HCT116 (cell line): ENCODE data around the gene ATP8A2. TPM values are rescaled to one million over a fixed set of nuclear protein-coding genes. Genes with fewer than 3 reads are reported as not detected.

Source experiments
- ATAC-seq: fragments of 200-7000 bp; cut with Tn5 transposase; 2 replicates; pipeline ENCODE4 v1.9.1; 2020; ENCODE audit warnings: mild to moderate bottlenecking, moderate library complexity
- BruUV-seq: library from RNA; stranded (reverse); fragments of 400-500 nt; replicated peaks from 2 replicates; lab custom pipeline; 2021; lab: Mats Ljungman, UMichigan
- CTCF ChIA-PET: fragments of 300-600 bp; sonication (Branson Sonifier 250); formaldehyde crosslinking; loops from one replicate; lab custom pipeline; 2021; ENCODE audit warnings: antibody characterized with exemption; lab: Charles Lee
- POLR2A ChIA-PET: fragments of 300-600, 350-600 bp; sonication (Branson Sonifier 250); formaldehyde crosslinking; loops from one replicate; lab custom pipeline; 2021; ENCODE audit warnings: antibody characterized with exemption; lab: Charles Lee
- RAD21 ChIA-PET, 2 experiments: fragments of 300-600 bp; sonication (Branson Sonifier 250); formaldehyde crosslinking; loops; one replicate each; lab custom pipeline; 2023; ENCODE audit warnings: low total read pairs in 2 of 2; ENCODE audit not compliant: uncharacterized antibody in 2 of 2, unreplicated experiment in 2 of 2, low non-redundant PET in 1 of 2; lab: Charles Lee
- DNase-seq: peaks from one replicate; pipeline ENCODE4 v3.0.0-alpha.2; 2010; ENCODE audit warnings: low read depth, low spot score
- H2AFZ ChIP-seq: fragments of 200-600 bp; shearing (Covaris generic), sonication (generic); 2 replicates; pipeline ENCODE4 v1.6.1; 2017; ENCODE audit warnings: low read depth, mixed run types, mixed read lengths, antibody characterized with exemption, low read length; ENCODE audit not compliant: poor library complexity, severe bottlenecking
- H3K27ac ChIP-seq: 2 replicates; pipeline ENCODE4 v1.5.1; 2012; ENCODE audit warnings: low read depth, low read length
- H3K27me3 ChIP-seq: fragments of 200-600 bp; sonication (generic); 2 replicates; pipeline ENCODE4 v1.6.1; 2016; ENCODE audit warnings: mixed run types, low read length, mixed read lengths; ENCODE audit not compliant: insufficient read depth
- H3K36me3 ChIP-seq, 2 experiments: fragments of 200-500 bp in 1 of 2; fragments of 200-600 bp in 1 of 2; sonication (Bioruptor generic) in 1 of 2; sonication (generic) in 1 of 2; 2 replicates each; pipeline versions ENCODE4 v1.5.1 to v1.6.1; 2014 to 2016; ENCODE audit warnings: low read length in 2 of 2, inconsistent platforms in 1 of 2, mixed read lengths in 1 of 2, mixed run types in 1 of 2; ENCODE audit not compliant: insufficient read depth in 2 of 2, control insufficient read depth in 1 of 2
- H3K4me1 ChIP-seq, 2 experiments: fragments of 200-600 bp in 1 of 2; sonication (generic) in 1 of 2; 2 replicates each; pipeline versions ENCODE4 v1.5.1 to v1.6.1; 2012 to 2017; ENCODE audit warnings: low read length in 2 of 2, inconsistent platforms in 1 of 2, mild to moderate bottlenecking in 1 of 2, mixed read lengths in 1 of 2, mixed run types in 1 of 2, moderate library complexity in 1 of 2; ENCODE audit not compliant: insufficient read depth in 2 of 2, control insufficient read depth in 1 of 2
- H3K4me2 ChIP-seq: fragments of 200-600 bp; sonication (generic); 2 replicates; pipeline ENCODE4 v1.6.1; 2017; ENCODE audit warnings: mixed run types, low read length, mixed read lengths
- H3K4me3 ChIP-seq, 2 experiments: fragments of 200-600 bp in 1 of 2; sonication (generic) in 1 of 2; replicated peaks in 1 of 2; 2 replicates each; pipeline ENCODE4 v1.5.1; 2011 to 2016; ENCODE audit warnings: low read length in 2 of 2, control low read depth in 1 of 2, low read depth in 1 of 2, mild to moderate bottlenecking in 1 of 2, mixed read lengths in 1 of 2, mixed run types in 1 of 2
- H3K79me2 ChIP-seq: fragments of 200-600 bp; sonication (generic); 2 replicates; pipeline ENCODE4 v1.6.1; 2017; ENCODE audit warnings: mild to moderate bottlenecking, mixed run types, low read length, moderate library complexity, mixed read lengths; ENCODE audit not compliant: insufficient read depth
- H3K9ac ChIP-seq: fragments of 200-600 bp; sonication (generic); 2 replicates; pipeline ENCODE4 v1.6.1; 2016; ENCODE audit warnings: low read length, mixed read lengths
- H3K9me2 ChIP-seq: fragments of 200-600 bp; sonication (generic), shearing (Covaris generic); 2 replicates; pipeline ENCODE4 v1.6.1; 2017; ENCODE audit warnings: mixed run types, mild to moderate bottlenecking, moderate library complexity; ENCODE audit not compliant: insufficient read depth
- H3K9me3 ChIP-seq, 2 experiments: fragments of 200-500 bp in 1 of 2; fragments of 200-600 bp in 1 of 2; sonication (Bioruptor generic) in 1 of 2; sonication (generic) in 1 of 2; 2 replicates each; pipeline ENCODE4 v1.6.1; 2014 to 2017; ENCODE audit warnings: low read length in 2 of 2, mixed read lengths in 2 of 2, inconsistent platforms in 1 of 2, low read depth in 1 of 2, mild to moderate bottlenecking in 1 of 2, mixed run types in 1 of 2, moderate library complexity in 1 of 2; ENCODE audit not compliant: control insufficient read depth in 1 of 2, insufficient read depth in 1 of 2
- H4K20me1 ChIP-seq: fragments of 200-600 bp; sonication (generic), shearing (Covaris generic); 2 replicates; pipeline ENCODE4 v1.6.1; 2017; ENCODE audit warnings: mixed run types, mild to moderate bottlenecking, moderate library complexity; ENCODE audit not compliant: insufficient read depth
- ATF3 ChIP-seq: IDR thresholded peaks from 2 replicates; pipeline ENCODE4 v1.6.1; 2012
- CBX3 ChIP-seq: IDR thresholded peaks from 2 replicates; pipeline ENCODE4 v1.6.1; 2012; ENCODE audit warnings: low read depth
- CEBPB ChIP-seq: IDR thresholded peaks from 2 replicates; pipeline ENCODE4 v1.6.1; 2012; ENCODE audit warnings: low read depth
- EZH2 ChIP-seq: fragments of 200-600 bp; sonication (generic); IDR thresholded peaks from 2 replicates; pipeline ENCODE4 v1.6.1; 2017; ENCODE audit warnings: antibody characterized with exemption, mixed run types
- EZH2phosphoT487 ChIP-seq: fragments of 200-600 bp; IDR thresholded peaks from 2 replicates; pipeline ENCODE4 v1.6.1; 2018; ENCODE audit warnings: antibody characterized with exemption, borderline replicate concordance
- FOSL1 ChIP-seq: IDR thresholded peaks from 2 replicates; pipeline ENCODE4 v1.6.1; 2012; ENCODE audit warnings: low read depth
- JUND ChIP-seq: IDR thresholded peaks from 2 replicates; pipeline ENCODE4 v1.6.1; 2012
- POLR2A ChIP-seq: IDR thresholded peaks from 2 replicates; pipeline ENCODE4 v1.7.0; 2011; ENCODE audit warnings: borderline replicate concordance; ENCODE audit not compliant: insufficient read depth, insufficient read length; ENCODE audit errors: extremely low read depth
- SIN3A ChIP-seq: IDR thresholded peaks from 2 replicates; pipeline ENCODE4 v1.6.1; 2012; ENCODE audit warnings: low read depth
- SP1 ChIP-seq: IDR thresholded peaks from 2 replicates; pipeline ENCODE4 v1.6.1; 2012; ENCODE audit warnings: low read depth
- TCF7L2 ChIP-seq: IDR thresholded peaks from 2 replicates; pipeline ENCODE4 v1.7.0; 2011; ENCODE audit warnings: borderline replicate concordance, inconsistent platforms; ENCODE audit not compliant: insufficient read depth, insufficient read length; ENCODE audit errors: extremely low read depth
- ZNF274 ChIP-seq: fragments of 200-500 bp; sonication (Bioruptor generic); IDR thresholded peaks from 2 replicates; pipeline ENCODE4 v1.6.1; 2014; ENCODE audit warnings: mild to moderate bottlenecking, low read depth, low read length, inconsistent platforms
- intact Hi-C: fragments of 100-400 bp; cut with micrococcal nuclease; formaldehyde crosslinking; loops from 2 replicates; pipeline ENCODE4 v1.10.0; 2022
- total RNA-seq: library from RNA; stranded (reverse); gene quantifications from one replicate; pipeline ENCODE4 v1.2.1, GENCODE V29; 2021; ENCODE audit not compliant: unreplicated experiment
- TF ChIP-seq, protein P1 (sequence below): IDR thresholded peaks from 2 replicates; pipeline ENCODE4 v1.6.1; 2011; ENCODE audit warnings: mild to moderate bottlenecking, low read length, moderate library complexity; ENCODE audit not compliant: insufficient replicate concordance; ENCODE audit errors: extremely low read depth
- TF ChIP-seq, protein P2 (sequence below), 3 experiments: fragments of 200-600 bp in 1 of 3; sonication (generic) in 1 of 3; IDR thresholded peaks in 2 of 3; conservative IDR thresholded peaks in 1 of 3; 2 replicates each; pipeline ENCODE4 v1.5.1; 2012 to 2017; ENCODE audit warnings: low read depth in 2 of 3, low read length in 2 of 3, antibody characterized with exemption in 1 of 3, borderline replicate concordance in 1 of 3, control low read depth in 1 of 3, mild to moderate bottlenecking in 1 of 3, mixed read lengths in 1 of 3, mixed run types in 1 of 3, moderate library complexity in 1 of 3; ENCODE audit not compliant: insufficient read depth in 1 of 3

The ATP8A2 gene
- total RNA-seq, 1 experiment from 2014 or later: not detected

- H3K4me3 ChIP-seq: no peak overlapping the region
- H3K9ac ChIP-seq: no peak overlapping the region
- H3K4me2 ChIP-seq: no peak overlapping the region
- H3K27ac ChIP-seq: no peak overlapping the region
- no peaks in the 10 kb centered on the region for H3K36me3 ChIP-seq
- H3K27me3 ChIP-seq: peaks cover 22% of the 10 kb centered on the region
- no peaks in the 10 kb centered on the region for H3K9me2 ChIP-seq
- no peaks in the 10 kb centered on the region for H4K20me1 ChIP-seq
- H2AFZ ChIP-seq: no peak overlapping the region
- ChIA-PET RAD21 (no interaction called here), POLR2A (no interaction called here), CTCF (no interaction called here)
- no TSS peak for BruUV-seq
- no peaks in the 10 kb centered on the region for H3K9me3 ChIP-seq
- H3K4me1 ChIP-seq: no peaks in the 10 kb centered on the region
- intact Hi-C loops: no loop called here
- H3K79me2 ChIP-seq: no peaks in the 10 kb centered on the region
- ATAC-seq (no peak), DNase-seq (no peak)
- TF ChIP-seq SP1 (no peak), EZH2phosphoT487 (no peak), EZH2 (no peak), SIN3A (no peak), JUND (no peak), CBX3 (no peak), CEBPB (no peak), FOSL1 (no peak), TCF7L2 (no peak), ATF3 (no peak), ZNF274 (no peak), POLR2A (no peak)
- TF ChIP-seq, protein P1, sequence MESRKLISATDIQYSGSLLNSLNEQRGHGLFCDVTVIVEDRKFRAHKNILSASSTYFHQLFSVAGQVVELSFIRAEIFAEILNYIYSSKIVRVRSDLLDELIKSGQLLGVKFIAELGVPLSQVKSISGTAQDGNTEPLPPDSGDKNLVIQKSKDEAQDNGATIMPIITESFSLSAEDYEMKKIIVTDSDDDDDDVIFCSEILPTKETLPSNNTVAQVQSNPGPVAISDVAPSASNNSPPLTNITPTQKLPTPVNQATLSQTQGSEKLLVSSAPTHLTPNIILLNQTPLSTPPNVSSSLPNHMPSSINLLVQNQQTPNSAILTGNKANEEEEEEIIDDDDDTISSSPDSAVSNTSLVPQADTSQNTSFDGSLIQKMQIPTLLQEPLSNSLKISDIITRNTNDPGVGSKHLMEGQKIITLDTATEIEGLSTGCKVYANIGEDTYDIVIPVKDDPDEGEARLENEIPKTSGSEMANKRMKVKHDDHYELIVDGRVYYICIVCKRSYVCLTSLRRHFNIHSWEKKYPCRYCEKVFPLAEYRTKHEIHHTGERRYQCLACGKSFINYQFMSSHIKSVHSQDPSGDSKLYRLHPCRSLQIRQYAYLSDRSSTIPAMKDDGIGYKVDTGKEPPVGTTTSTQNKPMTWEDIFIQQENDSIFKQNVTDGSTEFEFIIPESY: no peak
- TF ChIP-seq, protein P2, sequence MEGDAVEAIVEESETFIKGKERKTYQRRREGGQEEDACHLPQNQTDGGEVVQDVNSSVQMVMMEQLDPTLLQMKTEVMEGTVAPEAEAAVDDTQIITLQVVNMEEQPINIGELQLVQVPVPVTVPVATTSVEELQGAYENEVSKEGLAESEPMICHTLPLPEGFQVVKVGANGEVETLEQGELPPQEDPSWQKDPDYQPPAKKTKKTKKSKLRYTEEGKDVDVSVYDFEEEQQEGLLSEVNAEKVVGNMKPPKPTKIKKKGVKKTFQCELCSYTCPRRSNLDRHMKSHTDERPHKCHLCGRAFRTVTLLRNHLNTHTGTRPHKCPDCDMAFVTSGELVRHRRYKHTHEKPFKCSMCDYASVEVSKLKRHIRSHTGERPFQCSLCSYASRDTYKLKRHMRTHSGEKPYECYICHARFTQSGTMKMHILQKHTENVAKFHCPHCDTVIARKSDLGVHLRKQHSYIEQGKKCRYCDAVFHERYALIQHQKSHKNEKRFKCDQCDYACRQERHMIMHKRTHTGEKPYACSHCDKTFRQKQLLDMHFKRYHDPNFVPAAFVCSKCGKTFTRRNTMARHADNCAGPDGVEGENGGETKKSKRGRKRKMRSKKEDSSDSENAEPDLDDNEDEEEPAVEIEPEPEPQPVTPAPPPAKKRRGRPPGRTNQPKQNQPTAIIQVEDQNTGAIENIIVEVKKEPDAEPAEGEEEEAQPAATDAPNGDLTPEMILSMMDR (IDR thresholded peaks at IDR 0.05 in 2 of 3, conservative IDR thresholded peaks at IDR 0.05 in 1 of 3; ENCODE audit: borderline replicate concordance in 1 of 3, insufficient read depth in 1 of 3, low read depth in 2 of 3, low read length in 2 of 3): no peak
These were observed 336.0 kb downstream of the ATP8A2 start for GRCh38 chr13:25707726-25708125.
